ENCODE measurements around the gene CACNA1C. TPM values are rescaled to one million over a fixed set of nuclear protein-coding genes. Genes with fewer than 3 reads are reported as not detected.
A peak's percentile ranks its signal among the peaks of the same experiment; 100 is the strongest.

The CACNA1C gene
- total RNA-seq, 6 donors from 2014 or later = 5.2 to 45.1 (median 8.8) TPM

- DNase-seq = no peak
- H3K27me3 ChIP-seq = no peaks in the 10 kb centered on the region
- TF ChIP-seq POLR2AphosphoS5 (IDR thresholded peaks at IDR 0.05) (no peak), POLR2A (IDR thresholded peaks at IDR 0.05) (no peak), EP300 (IDR thresholded peaks at IDR 0.05) (no peak), CTCF (IDR thresholded peaks at IDR 0.05) (no peak)
- 52 to 57% methylated on average over 2 of the region's 2 CpGs for WGBS, 2 donors
- H3K27ac ChIP-seq = no peak overlapping the region
- ATAC-seq (ENCODE audit: low FRiP score in 2 of 2) = no peak
- H3K9me3 ChIP-seq = no peaks in the 10 kb centered on the region
- H3K4me3 ChIP-seq = no peak overlapping the region
- H3K4me1 ChIP-seq = no peaks in the 10 kb centered on the region
- no peaks in the 10 kb centered on the region for H3K36me3 ChIP-seq
Measured at GRCh38 chr12:2634471-2634870, 581.7 kb downstream of the CACNA1C start.

GRCh38 chr12:2636741-2637340, 584.1 kb downstream of the CACNA1C start:
- ATAC-seq (ENCODE audit: low FRiP score in 2 of 2) = no peak
- TF ChIP-seq EP300 (IDR thresholded peaks at IDR 0.05) = no peak
- no peak for TF ChIP-seq POLR2A (IDR thresholded peaks at IDR 0.05)
- no peak for TF ChIP-seq CTCF (IDR thresholded peaks at IDR 0.05)
- Histone ChIP-seq H3K4me1 (peaks cover 0 to 9% (median 8%) of the 10 kb centered on the region in 4 donors), H3K9me3 (no peaks in the 10 kb centered on the region), H3K36me3 (no peaks in the 10 kb centered on the region), H3K27ac (peak overlapping the region in 3 of 4 donors; percentile 15 to 39 (median 35)), H3K4me3 (no peak overlapping the region), H3K27me3 (no peaks in the 10 kb centered on the region)
- WGBS, 2 donors = 49 to 78% methylated on average over 7 of the region's 7 CpGs
- no peak for DNase-seq

DNA sequence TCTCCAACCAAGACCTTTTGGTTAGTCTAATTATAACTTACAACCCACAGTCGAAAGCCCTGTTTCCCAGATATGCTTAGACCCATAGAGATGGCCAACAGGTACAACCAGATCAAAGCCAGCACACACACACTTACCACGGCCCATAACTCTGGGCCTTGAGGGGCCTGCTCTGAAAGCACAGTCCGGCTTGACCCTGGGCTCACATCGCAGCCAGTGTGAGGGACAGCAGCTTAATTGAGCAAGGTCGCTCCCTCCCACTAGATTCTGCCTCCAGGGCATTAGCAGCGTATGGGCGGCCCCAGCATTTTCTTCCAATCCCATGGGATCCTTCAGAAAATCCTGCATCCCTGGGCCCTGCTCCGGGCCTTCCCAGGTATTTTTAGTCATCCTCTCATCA, 584.6 kb downstream of the CACNA1C start:
- no peaks in the 10 kb centered on the region for H3K9me3 ChIP-seq
- no peak for DNase-seq
- 89 to 91% methylated on average over 8 of the region's 8 CpGs for WGBS, 2 donors

DNA sequence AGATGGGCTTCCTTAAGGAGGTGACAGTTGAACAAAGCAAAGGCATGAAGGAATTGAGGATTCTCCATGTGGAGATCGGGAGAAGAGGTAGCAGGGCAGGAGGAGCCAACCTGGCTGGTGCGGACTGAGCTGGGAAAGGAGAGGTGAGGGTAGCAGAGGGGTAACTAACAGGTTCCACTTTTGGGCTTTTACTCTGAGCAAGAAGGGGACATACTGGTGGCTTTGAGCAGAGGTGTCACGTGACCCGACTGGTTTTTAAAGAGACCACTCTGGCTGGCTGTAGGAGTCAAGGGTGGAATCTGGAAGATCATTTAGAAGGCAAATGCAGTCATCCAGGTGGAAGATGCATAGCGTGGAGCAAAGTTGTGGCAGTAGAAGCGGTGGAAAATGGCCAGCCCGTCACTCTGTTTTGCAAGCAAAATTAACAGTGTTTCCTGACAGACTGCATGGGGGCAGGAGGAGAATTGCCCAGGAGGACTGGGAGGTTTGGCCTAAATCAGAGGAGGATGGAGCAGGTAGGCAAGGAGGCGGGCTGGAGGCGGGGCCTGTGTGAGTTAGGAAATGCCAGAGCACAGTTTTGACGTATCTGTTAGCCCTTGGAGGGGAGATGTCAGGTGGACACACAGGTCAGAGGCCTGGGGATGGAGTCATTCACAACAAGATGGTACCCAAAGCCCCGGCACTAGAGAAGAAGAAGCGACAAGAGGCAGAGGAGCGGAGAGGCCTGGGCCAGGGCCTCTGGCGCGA, 585.7 kb downstream of the CACNA1C start:
- 90 to 92% methylated on average over 15 of the region's 15 CpGs for WGBS, 2 donors
- ATAC-seq (ENCODE audit: low FRiP score in 2 of 2) (no peak), DNase-seq (no peak)
- H3K9me3 ChIP-seq = no peaks in the 10 kb centered on the region
- H3K4me3 ChIP-seq = no peak overlapping the region
- H3K36me3 ChIP-seq = no peaks in the 10 kb centered on the region
- H3K4me1 ChIP-seq = peaks cover 0 to 9% (median 8%) of the 10 kb centered on the region in 4 donors
- H3K27ac ChIP-seq = no peak overlapping the region
- TF ChIP-seq CTCF (IDR thresholded peaks at IDR 0.05) (no peak), EP300 (IDR thresholded peaks at IDR 0.05) (no peak), POLR2A (IDR thresholded peaks at IDR 0.05) (no peak), POLR2AphosphoS5 (IDR thresholded peaks at IDR 0.05) (no peak)
- no peaks in the 10 kb centered on the region for H3K27me3 ChIP-seq

More for the DNA sequence above, 584.6 kb downstream of the CACNA1C start:
- peaks cover 0 to 9% (median 8%) of the 10 kb centered on the region in 4 donors for H3K4me1 ChIP-seq
- no peaks in the 10 kb centered on the region for H3K36me3 ChIP-seq
- H3K4me3 ChIP-seq = no peak overlapping the region
- no peaks in the 10 kb centered on the region for H3K27me3 ChIP-seq
- no peak for ATAC-seq (ENCODE audit: low FRiP score in 2 of 2)
- H3K27ac ChIP-seq = no peak overlapping the region
- TF ChIP-seq CTCF (IDR thresholded peaks at IDR 0.05) (no peak), POLR2AphosphoS5 (IDR thresholded peaks at IDR 0.05) (no peak), EP300 (IDR thresholded peaks at IDR 0.05) (no peak), POLR2A (IDR thresholded peaks at IDR 0.05) (no peak)

DNA sequence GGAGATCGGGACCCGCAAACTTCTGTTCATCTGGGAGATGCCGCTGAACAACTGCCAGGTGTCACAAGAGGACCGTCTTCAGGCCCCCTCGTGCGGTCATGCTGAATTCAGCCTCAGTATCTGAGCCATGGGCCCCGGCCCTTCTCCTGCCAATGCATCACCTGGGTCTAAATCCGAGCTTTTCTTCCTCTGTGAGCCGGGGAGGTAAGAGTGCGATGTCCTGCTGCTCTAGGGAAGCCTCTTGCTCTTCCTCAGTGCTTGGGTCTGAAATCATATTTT, 586.2 kb downstream of the CACNA1C start:
- 91 to 93% methylated on average over 10 of the region's 10 CpGs for WGBS, 2 donors
- no peak overlapping the region for H3K27ac ChIP-seq
- peak in 1 of 2 donors; percentile 30 for DNase-seq
- peaks cover 0 to 9% (median 8%) of the 10 kb centered on the region in 4 donors for H3K4me1 ChIP-seq
- no peaks in the 10 kb centered on the region for H3K36me3 ChIP-seq
- no peak for TF ChIP-seq POLR2A (IDR thresholded peaks at IDR 0.05)
- no peak for TF ChIP-seq POLR2AphosphoS5 (IDR thresholded peaks at IDR 0.05)
- TF ChIP-seq CTCF (IDR thresholded peaks at IDR 0.05) = no peak
- H3K27me3 ChIP-seq = no peaks in the 10 kb centered on the region
- H3K9me3 ChIP-seq = no peaks in the 10 kb centered on the region
- ATAC-seq (ENCODE audit: low FRiP score in 2 of 2) = no peak
- H3K4me3 ChIP-seq = no peak overlapping the region

Data from upper lobe of left lung (tissue), 6 donors.